AG08396 (cell line): ENCODE data around the gene OR7D4.
"Not testable (repeated sequence)": the region's sequence is repeated elsewhere in the genome, so short reads cannot be mapped to it uniquely, and the experiment has no call there.

Experiments used
- DNase-seq: peaks from one replicate; pipeline ENCODE4 v3.0.0; 2012; ENCODE audit warnings: low spot score, mixed read lengths

OR7D4 gene

GRCh38 chr19:9219489-9219888, at the start of gene OR7D4:
Gene OR7D4 (minus strand): TSS chr19:9219589. CDS start chr19:9214837, 4,752 bp downstream.
- no peak for DNase-seq

- no peak for DNase-seq
Measured at GRCh38 chr19:9251236-9251635, 31.8 kb upstream of the OR7D4 start.

- no peak for DNase-seq
Measured at GRCh38 chr19:9250630-9251029, 31.2 kb upstream of the OR7D4 start, which contains the start of gene OR7E24. Gene OR7E24 (plus strand): TSS chr19:9250930. CDS start chr19:9251044, 114 bp downstream.

DNA sequence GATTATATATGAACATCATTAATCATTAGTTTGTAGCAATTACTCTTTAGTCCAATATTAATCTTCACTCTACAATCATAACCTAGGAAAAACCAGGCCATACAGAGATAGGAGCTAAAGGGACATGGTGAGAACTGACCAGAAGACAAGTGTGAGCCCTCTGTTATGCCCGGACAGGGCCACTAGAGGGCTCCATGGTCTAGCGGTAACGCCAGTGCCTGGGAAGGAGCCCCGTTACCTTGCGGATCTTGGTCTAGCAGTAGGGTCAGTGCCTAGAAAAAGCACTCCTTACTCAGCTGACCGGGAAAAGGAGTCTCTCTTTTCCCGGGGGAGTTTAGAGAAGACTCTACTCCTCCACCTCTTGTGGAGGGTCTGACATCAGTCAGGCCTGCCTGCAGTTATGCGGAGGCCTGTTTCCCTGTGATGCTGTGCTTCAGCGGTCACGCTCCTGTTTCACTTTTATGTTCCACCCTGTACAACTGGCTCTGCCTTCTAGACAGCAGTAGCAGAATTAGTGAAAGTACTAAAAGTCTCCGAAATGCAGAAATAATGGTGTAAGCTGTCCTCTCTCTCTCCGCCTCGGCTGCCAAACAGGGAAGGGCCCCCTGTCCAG, 13.8 kb downstream of the OR7D4 start:
- peak; percentile 52 for DNase-seq

- DNase-seq: not testable (repeated sequence)
Measured at GRCh38 chr19:9198044-9198443, 21.3 kb downstream of the OR7D4 start.

- no peak for DNase-seq
Measured at GRCh38 chr19:9189535-9189934, 29.9 kb downstream of the OR7D4 start.

DNA sequence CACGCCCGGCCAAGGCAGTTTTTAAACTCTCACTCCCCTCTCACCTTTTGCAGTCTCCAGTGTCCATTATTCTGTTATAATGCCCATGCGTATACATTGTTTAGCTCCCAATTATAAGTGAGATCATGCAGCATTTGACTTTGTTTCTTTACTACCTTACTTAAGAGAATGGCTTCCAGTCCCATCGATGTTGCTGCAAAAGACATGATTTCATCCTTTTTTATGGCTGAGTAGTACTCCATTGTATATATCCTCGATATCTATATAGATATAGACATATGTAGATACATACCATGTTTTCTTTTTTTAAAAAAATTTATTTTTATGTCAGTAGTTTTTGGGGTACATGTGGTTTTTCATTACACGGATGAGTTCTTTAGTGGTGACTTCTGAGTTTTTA, 32.2 kb downstream of the OR7D4 start:
- no peak for DNase-seq

DNA sequence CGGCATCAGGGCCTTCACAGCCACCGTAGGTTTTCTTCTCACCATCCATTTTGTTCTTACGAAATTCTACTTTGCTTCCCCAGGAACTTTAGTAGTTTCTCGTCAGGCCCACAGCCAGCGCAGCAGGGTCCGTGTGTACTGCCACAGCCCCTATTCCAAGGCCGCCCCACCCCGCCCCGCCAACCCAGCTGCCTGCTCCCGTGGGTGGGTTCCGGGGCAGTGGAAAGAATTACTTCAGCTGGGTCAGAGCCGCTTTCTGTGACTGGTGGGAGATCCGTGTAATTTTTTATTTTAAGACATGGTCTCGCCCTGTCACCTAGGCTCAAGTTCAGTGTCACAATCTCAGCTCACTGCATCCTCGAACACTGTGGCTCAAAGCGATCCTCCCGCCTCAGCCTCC, 36.4 kb downstream of the OR7D4 start:
- no peak for DNase-seq

GRCh38 chr19:9178901-9179300, 40.5 kb downstream of the OR7D4 start, which contains the start of gene OR7D2:
Gene OR7D2 (plus strand): TSS chr19:9178979. CDS start chr19:9185782, 6,803 bp downstream.
- DNase-seq: no peak

- DNase-seq: no peak
Measured at GRCh38 chr19:9175326-9175725, 44.1 kb downstream of the OR7D4 start.

DNA sequence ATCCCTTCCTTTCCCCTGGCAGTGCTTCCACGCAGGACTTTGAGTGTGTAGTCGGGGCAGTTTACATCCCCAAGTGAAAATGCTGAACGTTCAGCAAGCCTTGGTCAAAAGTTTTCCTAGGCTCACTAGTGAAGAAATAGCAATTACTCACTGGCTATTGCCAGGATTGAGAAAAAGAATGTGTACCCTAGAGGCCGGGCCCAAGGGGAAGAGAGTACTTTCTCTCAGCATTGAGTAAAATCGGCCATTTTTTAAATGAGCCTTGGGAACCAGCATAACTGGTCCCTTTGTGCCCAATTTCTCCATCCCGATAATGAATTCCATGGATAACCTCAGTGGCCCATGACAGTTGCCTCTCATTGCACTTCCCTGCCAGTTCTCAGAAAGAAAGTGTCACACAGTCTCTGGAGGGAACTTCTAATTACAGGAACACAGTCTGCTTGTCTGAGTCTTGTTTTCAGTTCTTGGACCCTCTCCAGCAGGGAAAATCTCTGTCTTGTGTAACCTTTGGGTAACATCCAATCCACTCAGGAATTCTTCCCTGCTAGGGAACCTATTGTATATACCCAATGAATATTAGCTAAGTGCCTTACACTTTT, 47.9 kb downstream of the OR7D4 start:
- no peak for DNase-seq

DNA sequence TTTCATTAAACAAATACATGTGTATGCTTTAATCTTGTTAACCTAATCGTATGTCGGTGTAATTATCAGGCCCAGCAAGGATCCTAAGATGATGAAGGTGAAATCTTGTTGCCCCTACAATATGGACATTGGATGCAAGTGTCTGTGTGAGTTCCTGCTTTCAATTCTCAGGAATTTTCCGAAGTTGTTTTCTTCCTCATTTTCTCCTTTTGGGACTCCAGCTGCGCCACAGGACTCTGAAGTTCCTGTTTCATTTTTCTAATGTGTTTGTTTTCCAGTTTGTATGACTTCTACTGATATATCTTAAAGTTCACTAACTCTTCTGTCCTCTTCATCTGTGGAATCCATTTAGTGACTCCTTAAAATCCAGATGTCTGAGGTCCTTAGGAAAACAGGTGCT, 52.5 kb downstream of the OR7D4 start:
- DNase-seq: no peak

DNA sequence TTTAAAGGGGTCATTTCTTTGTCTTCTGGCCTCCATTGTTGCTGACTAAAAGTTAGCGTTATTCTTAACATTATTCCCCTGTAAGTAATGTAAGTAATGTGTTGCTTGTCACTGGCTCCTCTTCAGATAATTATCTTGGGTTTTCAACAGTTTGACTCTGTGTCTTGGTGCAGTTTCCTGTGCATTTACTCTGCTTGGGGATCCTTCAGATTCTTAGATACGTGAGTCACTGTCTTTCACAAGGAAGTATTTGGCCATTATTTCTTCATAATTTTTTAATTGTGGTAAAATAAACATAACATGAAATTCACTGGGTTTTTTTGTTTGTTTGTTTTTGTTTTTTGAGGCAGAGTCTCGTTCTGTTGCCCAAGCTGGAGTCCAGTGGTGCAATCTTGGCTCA, 54.1 kb downstream of the OR7D4 start:
- no peak for DNase-seq

DNA sequence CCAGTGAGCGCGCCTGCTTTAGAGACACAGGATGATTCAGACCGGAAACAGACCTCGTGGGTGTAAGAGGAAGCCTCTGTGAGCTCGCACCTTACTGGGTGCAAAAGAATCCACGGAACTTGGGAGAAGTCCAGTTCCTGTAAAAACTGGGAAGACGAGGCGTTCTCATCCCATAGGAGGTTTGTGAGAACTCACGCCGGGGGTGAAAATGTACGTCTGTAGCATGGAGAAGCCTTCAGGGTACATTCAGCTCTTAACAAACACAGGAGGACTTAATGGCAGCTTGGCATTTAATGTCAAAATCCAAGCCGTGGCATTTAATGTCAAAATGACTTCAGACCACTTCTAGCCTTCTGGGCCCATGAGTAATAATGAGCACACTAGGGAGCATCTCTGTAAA, 58.0 kb downstream of the OR7D4 start:
- DNase-seq: no peak
